ENCODE measurements around the gene PSMB3. TPM values are rescaled to one million over a fixed set of nuclear protein-coding genes. Genes with fewer than 3 reads are reported as not detected.

Gene PSMB3
- total RNA-seq, result 356 and 358 TPM in 2 replicates

DNA sequence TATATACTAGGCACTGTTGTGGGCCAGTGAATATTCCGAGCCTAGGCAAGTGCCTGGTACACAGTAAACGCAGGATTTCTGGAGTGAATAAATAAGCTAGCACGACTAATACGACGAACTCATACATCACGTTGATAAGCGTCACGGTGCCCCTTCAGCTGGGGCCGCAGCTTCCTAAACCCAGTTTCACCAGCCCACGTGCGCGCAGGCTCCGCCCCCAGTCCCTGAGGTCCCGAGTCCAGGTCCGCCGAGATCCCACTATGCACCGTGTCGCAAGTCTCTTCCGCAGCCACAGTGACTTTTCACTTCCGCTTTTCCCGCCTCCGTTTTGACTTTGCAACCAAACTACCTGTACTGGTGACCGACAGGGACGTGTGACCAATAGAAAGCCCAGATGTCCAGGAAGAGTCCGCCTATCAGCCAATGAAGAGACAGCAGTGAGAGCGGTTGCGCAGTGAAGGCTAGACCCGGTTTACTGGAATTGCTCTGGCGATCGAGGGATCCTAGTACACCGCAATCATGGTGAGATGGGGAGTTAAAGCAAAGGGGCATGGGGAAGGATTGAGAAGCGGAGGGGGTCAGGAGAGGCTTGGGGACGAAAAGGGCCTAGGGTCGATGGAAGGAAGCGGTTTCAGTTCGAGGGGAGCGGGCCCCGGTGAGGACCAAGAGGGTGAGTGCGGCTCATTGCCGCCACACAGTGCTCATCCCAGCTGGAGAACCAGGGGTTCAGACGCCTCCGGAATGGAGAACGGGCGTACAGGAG is at the start of gene PSMB3:
Gene PSMB3 (plus strand): TSS at position 434 of the 763 bp plus-strand sequence. CDS start 86 bp downstream, at position 520.
- H3K4me1 Mint-ChIP-seq, result peaks cover 39% of the 10 kb centered on the region
- H3K27me3 Mint-ChIP-seq, result peaks cover 27% of the 10 kb centered on the region
- H3K27ac Mint-ChIP-seq, result peak within 1 kb of the TSS; percentile 98
- H3K36me3 Mint-ChIP-seq (ENCODE audit: low read depth), result peaks cover 34% of the 10 kb centered on the region
- DNase-seq, result peak; percentile 99
- H3K4me3 Mint-ChIP-seq, result peak within 1 kb of the TSS; percentile 99
- intact Hi-C loops (cut with micrococcal nuclease), result loop anchor here (1.0 to 5.0 kb wide), 7 partner anchors 46 to 402 kb away; partner anchors contain the start of genes CWC25, PIP4K2B and RPL23
- H3K9me3 Mint-ChIP-seq, result no peaks in the 10 kb centered on the region

DNA sequence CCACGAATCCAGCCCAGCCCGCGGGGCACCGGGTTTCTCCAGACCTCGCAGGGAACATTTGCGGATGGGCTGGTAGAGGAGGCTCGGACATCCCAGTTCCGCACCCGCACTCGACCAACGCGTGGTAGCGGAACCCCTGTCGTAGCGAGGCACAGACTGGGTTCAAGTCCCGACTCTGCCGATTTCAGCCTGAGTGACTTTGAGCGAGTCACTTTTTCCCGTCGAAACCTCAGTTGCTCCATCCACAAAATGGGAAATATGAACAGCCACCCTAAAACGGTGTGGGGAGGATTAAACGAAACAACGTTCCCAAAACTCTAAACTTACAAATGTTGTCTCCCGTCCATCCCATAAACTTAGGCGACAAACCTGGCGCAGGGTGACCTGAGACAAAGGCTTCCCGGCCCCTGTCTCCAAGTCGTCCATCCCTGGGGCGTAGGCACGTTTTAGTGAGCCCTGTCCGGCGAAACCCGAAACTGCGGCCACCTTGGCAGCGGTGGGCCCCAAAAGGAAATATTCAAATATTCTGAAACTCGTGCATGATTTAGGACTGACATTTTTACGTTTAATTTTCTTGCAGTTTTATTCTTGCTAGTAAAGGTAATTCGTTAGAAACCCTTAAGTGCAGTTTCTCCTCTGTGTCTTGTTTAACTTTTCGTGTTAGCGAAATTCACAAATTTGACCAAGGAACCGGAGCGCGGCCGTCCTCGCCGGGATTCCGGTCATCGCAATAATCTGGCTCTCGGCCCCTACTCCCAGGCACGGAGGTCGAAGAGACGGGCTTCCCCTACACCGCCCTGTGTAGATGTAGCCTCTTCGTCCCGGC is 49.4 kb upstream of the PSMB3 start:
- peak overlapping the region; percentile 90 for H3K4me3 Mint-ChIP-seq
- H3K27me3 Mint-ChIP-seq, result no peaks in the 10 kb centered on the region
- peaks cover 29% of the 10 kb centered on the region for H3K36me3 Mint-ChIP-seq (ENCODE audit: low read depth)
- intact Hi-C loops (cut with micrococcal nuclease), result loop anchor here (5.0 kb wide), 1 partner anchor 149 kb away; the partner anchor contains the start of gene RPL23
- H3K9me3 Mint-ChIP-seq, result peaks cover 4% of the 10 kb centered on the region
- H3K27ac Mint-ChIP-seq, result peak overlapping the region; percentile 97
- H3K4me1 Mint-ChIP-seq, result peaks cover 49% of the 10 kb centered on the region
- peak; percentile 81 for DNase-seq

DNA sequence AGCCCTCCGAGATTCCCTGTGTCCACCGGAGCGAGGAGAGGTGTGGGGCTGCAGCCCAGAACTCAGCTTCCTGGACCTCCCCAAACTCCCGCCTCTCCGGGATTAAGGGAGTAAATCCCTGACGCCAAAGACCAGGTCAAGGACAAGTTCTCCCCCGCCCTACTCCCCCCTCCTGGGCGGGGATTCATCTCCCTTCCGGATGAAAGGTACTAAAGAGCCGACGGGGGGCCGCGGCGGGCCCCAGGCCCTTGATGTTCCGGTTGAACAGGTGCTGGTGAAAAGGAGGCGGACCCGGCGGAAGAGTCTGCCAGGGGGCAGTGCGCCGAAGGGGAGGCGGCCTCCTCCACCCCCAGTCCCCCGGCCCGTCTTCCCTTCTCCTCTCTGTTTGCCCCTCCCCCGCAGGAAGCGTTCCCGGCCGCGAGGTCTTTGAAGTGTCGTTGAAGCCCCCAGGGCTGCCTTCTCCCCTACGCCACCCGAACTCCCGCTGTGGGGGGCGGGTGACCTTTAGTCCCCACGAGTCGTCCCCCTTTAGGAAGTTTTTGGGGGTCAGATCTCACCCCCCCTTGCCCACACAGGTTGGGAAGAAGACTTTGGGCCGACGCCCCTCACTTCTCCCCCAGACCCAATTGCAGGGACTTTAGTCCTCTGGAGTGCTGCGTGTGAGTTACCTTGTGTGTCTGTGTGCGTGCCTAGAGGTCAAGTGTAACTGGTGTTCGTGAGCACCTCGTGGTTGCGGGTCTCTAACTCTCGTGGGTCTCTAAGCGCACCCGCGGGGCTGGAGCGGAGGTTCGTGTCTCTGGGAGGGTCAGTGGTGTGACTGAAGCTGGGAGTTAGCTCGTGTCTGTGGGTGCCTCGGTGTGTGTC is 48.6 kb upstream of the PSMB3 start:
- peak; percentile 92 for DNase-seq
- Mint-ChIP-seq H3K4me3 (peak overlapping the region; percentile 90), H3K36me3 (ENCODE audit: low read depth) (peaks cover 35% of the 10 kb centered on the region), H3K27ac (peak overlapping the region; percentile 97), H3K4me1 (peaks cover 47% of the 10 kb centered on the region), H3K9me3 (peaks cover 4% of the 10 kb centered on the region), H3K27me3 (no peaks in the 10 kb centered on the region)
- intact Hi-C loops (cut with micrococcal nuclease), result loop anchor here (1.0 to 5.0 kb wide), 3 partner anchors 95 to 165 kb away; partner anchors contain the start of genes PIP4K2B and RPL23

DNA sequence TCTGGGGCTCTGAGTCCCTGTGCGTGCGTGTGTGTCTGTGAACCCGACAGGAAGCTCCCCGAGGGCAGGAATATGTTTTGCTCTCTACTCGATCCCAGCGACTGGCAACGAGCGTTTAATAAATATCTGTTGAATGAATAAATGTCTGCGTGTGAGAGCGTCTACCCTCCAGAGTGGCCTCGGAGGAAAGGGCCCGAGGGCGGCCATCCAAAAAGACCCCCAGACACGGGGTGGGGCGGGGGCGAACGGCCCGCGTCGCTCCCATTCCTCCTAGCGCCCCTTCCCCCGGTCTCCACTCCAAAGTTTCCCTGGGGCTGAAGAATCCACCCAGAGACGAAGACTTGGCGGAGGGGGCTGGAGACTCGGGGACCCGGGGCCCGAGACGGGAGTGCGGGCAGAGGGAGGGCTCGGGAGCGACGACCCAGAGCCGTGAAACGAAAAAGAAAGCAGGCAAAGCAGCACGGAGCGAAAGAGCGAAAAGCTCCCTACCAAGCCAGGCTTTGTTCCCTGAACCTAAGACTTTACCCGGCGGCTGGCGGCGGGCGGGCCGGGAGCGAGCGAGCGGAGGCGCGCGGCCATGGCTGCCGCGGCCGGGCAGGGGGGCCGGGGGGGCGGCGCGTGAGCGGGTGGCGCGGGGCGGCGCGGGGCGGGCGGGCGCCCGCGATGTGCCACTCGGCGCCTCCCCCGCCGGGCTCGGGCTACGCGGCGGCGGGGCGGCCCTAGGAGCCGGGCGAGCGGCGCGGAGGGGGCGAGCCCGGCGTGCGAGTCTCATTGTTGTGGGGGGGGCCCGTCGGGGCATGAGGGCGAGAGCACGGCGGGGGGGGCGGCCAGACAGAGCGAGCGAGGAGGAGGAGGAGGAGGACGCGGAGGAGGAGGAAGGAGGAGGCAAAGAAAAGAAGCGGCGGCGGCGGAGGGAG is 47.7 kb upstream of the PSMB3 start, which contains the start of gene MLLT6:
Gene MLLT6 (plus strand): TSS at position 668 of the 917 bp plus-strand sequence. CDS start 360 bp downstream, outside the sequence.
- H3K36me3 Mint-ChIP-seq (ENCODE audit: low read depth), result peaks cover 42% of the 10 kb centered on the region
- H3K4me3 Mint-ChIP-seq, result peak within 1 kb of the TSS; percentile 90
- peak; percentile 93 for DNase-seq
- H3K4me1 Mint-ChIP-seq, result peaks cover 48% of the 10 kb centered on the region
- H3K9me3 Mint-ChIP-seq, result peaks cover 4% of the 10 kb centered on the region
- H3K27ac Mint-ChIP-seq, result peak within 1 kb of the TSS; percentile 97
- intact Hi-C loops (cut with micrococcal nuclease), result loop anchor here (1.0 to 5.0 kb wide), 3 partner anchors 94 to 164 kb away; partner anchors contain the start of genes PIP4K2B and RPL23
- no peaks in the 10 kb centered on the region for H3K27me3 Mint-ChIP-seq

DNA sequence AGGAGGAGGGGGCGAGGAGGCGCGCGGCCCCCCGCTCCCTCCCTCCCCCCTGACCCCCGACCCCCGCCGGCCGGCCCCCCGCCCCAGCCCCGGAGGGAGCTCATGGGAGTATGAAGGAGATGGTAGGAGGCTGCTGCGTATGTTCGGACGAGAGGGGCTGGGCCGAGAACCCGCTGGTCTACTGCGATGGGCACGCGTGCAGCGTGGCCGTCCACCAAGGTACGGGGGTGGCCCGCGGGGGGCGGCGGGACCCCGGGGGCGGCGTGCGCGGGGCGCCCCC is 47.1 kb upstream of the PSMB3 start:
- H3K4me3 Mint-ChIP-seq, result peak overlapping the region; percentile 90
- intact Hi-C loops (cut with micrococcal nuclease), result no loop called here
- peaks cover 48% of the 10 kb centered on the region for H3K4me1 Mint-ChIP-seq
- no peaks in the 10 kb centered on the region for H3K9me3 Mint-ChIP-seq
- no peaks in the 10 kb centered on the region for H3K27me3 Mint-ChIP-seq
- no peak for DNase-seq
- H3K27ac Mint-ChIP-seq, result peak overlapping the region; percentile 66
- peaks cover 44% of the 10 kb centered on the region for H3K36me3 Mint-ChIP-seq (ENCODE audit: low read depth)

DNA sequence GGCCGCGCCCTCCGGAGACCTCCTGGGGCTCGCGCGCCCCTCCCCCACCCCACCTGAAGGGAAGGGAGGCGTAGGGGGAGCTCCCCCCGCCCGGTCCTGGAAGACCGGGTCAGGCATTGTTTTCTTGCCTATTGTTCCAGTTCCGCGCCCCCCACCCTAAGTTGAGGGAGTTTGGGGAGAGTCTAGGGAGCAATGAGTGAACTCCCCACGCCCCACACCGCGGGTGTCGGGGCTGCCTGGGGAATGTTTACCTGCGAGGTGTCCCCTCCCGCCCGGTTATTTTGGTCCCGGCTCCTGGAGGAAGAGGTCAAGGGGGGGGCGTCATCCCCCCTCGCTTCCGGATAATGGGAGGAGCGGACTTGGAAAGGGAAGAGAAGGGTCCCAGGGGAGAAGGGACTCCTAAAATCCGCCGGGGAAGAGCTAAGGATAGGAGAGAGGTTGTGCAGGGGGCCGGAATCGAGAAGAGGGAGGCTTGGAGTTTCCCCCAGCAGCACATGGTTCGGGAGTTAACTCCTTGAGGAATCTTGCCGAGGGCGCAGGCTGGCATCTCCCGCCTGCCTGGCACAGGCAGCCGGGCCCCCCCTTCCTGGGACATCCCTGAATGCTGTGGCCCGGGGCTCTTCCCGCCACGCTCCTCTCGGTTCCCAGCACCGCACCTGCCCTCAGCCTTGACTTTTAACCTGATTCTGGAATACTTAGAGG is 46.6 kb upstream of the PSMB3 start:
- H3K4me1 Mint-ChIP-seq, result peaks cover 50% of the 10 kb centered on the region
- no peaks in the 10 kb centered on the region for H3K9me3 Mint-ChIP-seq
- peak overlapping the region; percentile 86 for H3K27ac Mint-ChIP-seq
- DNase-seq, result peak; percentile 75
- H3K4me3 Mint-ChIP-seq, result peak overlapping the region; percentile 90
- H3K27me3 Mint-ChIP-seq, result no peaks in the 10 kb centered on the region
- intact Hi-C loops (cut with micrococcal nuclease), result no loop called here
- H3K36me3 Mint-ChIP-seq (ENCODE audit: low read depth), result peaks cover 48% of the 10 kb centered on the region

DNA sequence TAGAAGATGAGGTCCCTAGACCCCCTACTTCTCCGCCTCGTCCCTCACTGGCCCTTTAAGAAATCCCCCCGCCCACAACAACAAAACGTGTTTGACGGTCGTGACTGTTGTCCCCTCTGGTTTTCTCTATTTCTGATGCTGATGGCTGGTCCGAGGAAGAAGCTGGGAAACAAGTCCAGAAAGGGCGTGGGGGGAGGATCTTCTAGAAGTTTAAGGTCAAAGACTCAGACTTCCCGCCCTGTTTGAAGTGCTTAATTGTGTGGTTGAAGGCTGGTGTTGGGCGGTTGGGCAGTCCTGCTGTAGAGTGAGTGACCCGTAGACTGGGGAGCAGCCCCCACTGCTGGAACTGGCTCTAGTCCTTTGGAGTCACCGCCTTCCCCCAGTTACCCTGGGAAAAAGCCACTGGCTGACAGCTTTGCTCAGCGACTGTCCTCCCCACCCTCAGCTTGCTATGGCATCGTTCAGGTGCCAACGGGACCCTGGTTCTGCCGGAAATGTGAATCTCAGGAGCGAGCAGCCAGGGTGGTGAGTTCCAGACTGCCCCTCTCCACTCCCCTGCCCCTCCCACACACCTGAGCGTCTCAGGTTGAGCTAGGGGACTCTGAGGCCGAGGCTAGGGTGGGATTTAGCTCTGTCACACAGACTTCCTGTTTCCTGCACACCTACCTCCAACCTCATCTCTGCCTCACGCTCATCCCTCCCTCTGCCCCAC is 45.9 kb upstream of the PSMB3 start:
- H3K27ac Mint-ChIP-seq, result peak overlapping the region; percentile 86
- peak; percentile 75 for DNase-seq

DNA sequence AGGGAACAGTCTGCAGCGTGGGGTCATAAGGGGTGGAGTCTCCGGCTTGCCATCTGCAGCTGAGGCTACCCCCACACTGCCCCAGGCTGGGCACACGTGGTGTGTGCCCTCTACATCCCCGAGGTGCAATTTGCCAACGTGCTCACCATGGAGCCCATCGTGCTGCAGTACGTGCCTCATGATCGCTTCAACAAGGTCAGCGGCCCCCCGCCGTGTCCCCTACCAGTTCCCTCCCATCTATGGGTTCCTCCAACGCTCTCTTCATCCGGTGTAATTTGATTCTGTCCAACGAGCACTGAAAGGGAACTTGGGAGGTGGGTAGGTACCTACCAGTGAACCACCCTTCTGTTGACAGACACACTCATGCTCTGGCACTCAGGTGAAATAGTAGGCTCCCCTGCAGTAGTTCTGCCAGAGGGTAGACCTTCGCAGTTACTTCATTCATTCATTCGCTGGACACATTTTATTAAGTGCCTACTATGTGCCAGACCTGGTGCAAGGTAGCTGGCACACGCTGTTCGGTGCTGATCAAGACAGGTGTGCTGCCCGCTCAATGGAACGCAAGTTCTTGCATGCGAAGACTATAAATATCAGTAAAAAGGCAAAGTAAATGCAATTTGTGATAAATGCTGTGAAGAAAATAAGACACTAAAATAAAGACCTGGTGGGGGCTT is 44.7 kb upstream of the PSMB3 start:
- H3K4me1 Mint-ChIP-seq, result peaks cover 53% of the 10 kb centered on the region
- H3K36me3 Mint-ChIP-seq (ENCODE audit: low read depth), result peaks cover 59% of the 10 kb centered on the region

More for the DNA sequence above, 45.9 kb upstream of the PSMB3 start:
- H3K4me1 Mint-ChIP-seq, result peaks cover 50% of the 10 kb centered on the region
- H3K36me3 Mint-ChIP-seq (ENCODE audit: low read depth), result peaks cover 54% of the 10 kb centered on the region
- peak overlapping the region; percentile 90 for H3K4me3 Mint-ChIP-seq
- H3K9me3 Mint-ChIP-seq, result no peaks in the 10 kb centered on the region
- no peaks in the 10 kb centered on the region for H3K27me3 Mint-ChIP-seq
- intact Hi-C loops (cut with micrococcal nuclease), result no loop called here

DNA sequence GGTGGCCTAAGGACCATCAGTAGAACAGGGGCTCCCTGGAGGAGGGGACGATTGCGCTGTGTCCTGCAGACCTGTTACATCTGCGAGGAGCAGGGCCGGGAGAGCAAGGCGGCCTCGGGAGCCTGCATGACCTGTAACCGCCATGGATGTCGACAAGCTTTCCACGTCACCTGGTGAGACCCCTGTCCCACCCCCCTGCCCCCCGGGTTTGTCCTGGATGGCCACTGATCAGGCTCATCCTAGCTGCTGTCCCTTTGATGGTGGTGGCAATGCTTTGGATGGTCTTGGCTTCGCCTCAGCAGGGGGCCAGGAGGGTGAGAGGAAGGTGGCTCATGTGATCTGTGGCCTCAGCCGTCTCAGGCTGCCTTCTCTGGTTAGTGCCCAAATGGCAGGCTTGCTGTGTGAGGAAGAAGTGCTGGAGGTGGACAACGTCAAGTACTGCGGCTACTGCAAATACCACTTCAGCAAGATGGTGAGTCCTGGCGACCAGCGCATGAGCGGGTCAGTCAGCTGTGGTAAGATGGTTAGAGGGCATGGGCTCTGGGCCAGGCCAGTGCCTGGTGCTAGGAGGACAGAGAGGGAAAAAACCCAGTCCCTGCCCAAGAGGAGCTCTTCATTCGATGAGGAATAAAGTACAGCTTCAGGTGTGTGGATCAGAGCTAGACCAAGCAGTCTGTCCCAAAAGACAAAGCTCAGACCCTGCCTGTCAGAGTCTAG is 43.3 kb upstream of the PSMB3 start:
- H3K9me3 Mint-ChIP-seq, result no peaks in the 10 kb centered on the region
- peaks cover 55% of the 10 kb centered on the region for H3K4me1 Mint-ChIP-seq
- H3K36me3 Mint-ChIP-seq (ENCODE audit: low read depth), result peaks cover 70% of the 10 kb centered on the region
- H3K4me3 Mint-ChIP-seq, result no peak overlapping the region
- DNase-seq, result no peak
- H3K27ac Mint-ChIP-seq, result peak overlapping the region; percentile 56
- H3K27me3 Mint-ChIP-seq, result no peaks in the 10 kb centered on the region
- intact Hi-C loops (cut with micrococcal nuclease), result no loop called here

More for the DNA sequence above, 44.7 kb upstream of the PSMB3 start:
- Mint-ChIP-seq H3K4me3 (peak overlapping the region; percentile 90), H3K27me3 (no peaks in the 10 kb centered on the region), H3K27ac (peak overlapping the region; percentile 52), H3K9me3 (no peaks in the 10 kb centered on the region)
- intact Hi-C loops (cut with micrococcal nuclease), result no loop called here
- no peak for DNase-seq

DNA sequence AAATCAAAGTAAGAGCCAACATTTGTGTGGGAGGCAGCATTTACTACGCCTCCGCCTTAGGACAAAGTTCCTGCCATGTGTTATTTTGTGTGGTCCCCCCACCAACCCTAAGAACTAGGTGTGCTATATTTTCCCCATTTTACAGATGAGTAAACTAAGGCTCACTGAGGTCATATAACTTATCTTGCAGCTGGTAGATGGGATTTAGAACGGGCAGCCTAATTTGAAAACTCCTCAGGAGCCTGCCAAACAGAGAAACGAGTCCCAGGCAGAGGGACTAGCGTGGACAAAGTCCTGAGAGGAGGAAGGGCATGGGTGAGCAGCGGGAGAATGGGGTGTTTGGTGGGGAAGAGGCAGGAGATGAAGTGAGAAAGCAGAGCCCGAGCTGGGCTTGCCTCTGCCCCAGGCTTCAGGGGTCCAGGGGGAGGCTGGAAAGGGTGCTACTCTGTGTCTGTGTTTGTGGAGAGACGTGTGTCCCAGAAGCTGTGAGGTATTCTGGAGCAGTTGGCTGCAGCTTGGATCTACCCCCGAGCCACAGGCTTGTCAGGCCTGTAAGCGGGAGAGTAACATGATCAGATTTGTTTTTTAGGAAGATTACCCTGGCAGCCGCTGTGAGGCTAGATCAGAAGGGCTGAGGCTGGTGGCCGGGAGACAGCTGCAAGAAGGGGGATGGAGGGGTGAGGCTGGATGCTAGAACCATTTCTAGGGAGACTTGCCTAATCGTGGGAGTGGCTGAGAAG is 42.5 kb upstream of the PSMB3 start:
- DNase-seq, result no peak
- peak overlapping the region; percentile 65 for H3K27ac Mint-ChIP-seq
- intact Hi-C loops (cut with micrococcal nuclease), result no loop called here
- H3K36me3 Mint-ChIP-seq (ENCODE audit: low read depth), result peaks cover 75% of the 10 kb centered on the region
- H3K4me3 Mint-ChIP-seq, result no peak overlapping the region
- no peaks in the 10 kb centered on the region for H3K27me3 Mint-ChIP-seq
- H3K4me1 Mint-ChIP-seq, result peaks cover 57% of the 10 kb centered on the region
- no peaks in the 10 kb centered on the region for H3K9me3 Mint-ChIP-seq

All from activated CD4-positive, alpha-beta T cell treated with anti-CD3 and anti-CD28 coated beads, Interleukin-2, amount 10 ng/mL, durations not matched to agents 24 days and 14 days (primary cell).